Measurements from ENCODE around the gene SDF2L1.
"Not testable (repeated sequence)": the region's sequence is repeated elsewhere in the genome, so short reads cannot be mapped to it uniquely, and the experiment has no call there.

The SDF2L1 gene

GRCh38 chr22:21612858-21613257 lies 29.2 kb upstream of the SDF2L1 start:
- no peak for TF ChIP-seq CTCF (IDR thresholded peaks at IDR 0.05; ENCODE audit: insufficient read depth, missing control alignments)
- FAIRE-seq = no peak
- DNase-seq (ENCODE audit: insufficient read length, low spot score) = no peak

- DNase-seq (ENCODE audit: insufficient read length, low spot score) (no peak), FAIRE-seq (no peak)
Observed at GRCh38 chr22:21613553-21614233, 28.4 kb upstream of the SDF2L1 start.

GRCh38 chr22:21615731-21616130 lies 26.4 kb upstream of the SDF2L1 start:
- no peak for TF ChIP-seq CTCF (IDR thresholded peaks at IDR 0.05; ENCODE audit: insufficient read depth, missing control alignments)
- FAIRE-seq (no peak), DNase-seq (ENCODE audit: insufficient read length, low spot score) (no peak)

More at GRCh38 chr22:21613553-21614233, 28.4 kb upstream of the SDF2L1 start:
- no peak for TF ChIP-seq CTCF (IDR thresholded peaks at IDR 0.05; ENCODE audit: insufficient read depth, missing control alignments)

- FAIRE-seq = not testable (repeated sequence)
Observed at GRCh38 chr22:21617337-21617736, 24.8 kb upstream of the SDF2L1 start.

GRCh38 chr22:21621025-21621424 lies 21.1 kb upstream of the SDF2L1 start:
- FAIRE-seq = no peak
- TF ChIP-seq CTCF (IDR thresholded peaks at IDR 0.05; ENCODE audit: insufficient read depth, missing control alignments) = no peak
- no peak for DNase-seq (ENCODE audit: insufficient read length, low spot score)

More at GRCh38 chr22:21617337-21617736, 24.8 kb upstream of the SDF2L1 start:
- DNase-seq (ENCODE audit: insufficient read length, low spot score) = not testable (repeated sequence)

GRCh38 chr22:21622011-21622918 lies 19.8 kb upstream of the SDF2L1 start:
- TF ChIP-seq CTCF (IDR thresholded peaks at IDR 0.05; ENCODE audit: insufficient read depth, missing control alignments) = no peak
- DNase-seq (ENCODE audit: insufficient read length, low spot score) (no peak), FAIRE-seq (no peak)

GRCh38 chr22:21622919-21623647 lies 19.0 kb upstream of the SDF2L1 start:
- TF ChIP-seq CTCF (IDR thresholded peaks at IDR 0.05; ENCODE audit: insufficient read depth, missing control alignments) = no peak
- FAIRE-seq (no peak), DNase-seq (ENCODE audit: insufficient read length, low spot score) (no peak)
